Tibial artery (tissue), 4 donors: ENCODE results near the gene PLEKHA5.
"Not testable (repeated sequence)": the region's sequence is repeated elsewhere in the genome, so short reads cannot be mapped to it uniquely, and the experiment has no call there.

Experiments used
- DNase-seq, 2 donors: peaks; one replicate each; pipeline ENCODE4 v3.0.0-alpha.2; 2019
- H3K27ac ChIP-seq, 2 donors: fragments of 200-600 bp; sonication (generic) in 1 of 2; 1 replicate in 1 of 2; 2 replicates in 1 of 2; pipeline ENCODE4 v1.5.1; 2018 to 2019; ENCODE audit warnings: mild to moderate bottlenecking in 1 of 2
- H3K27me3 ChIP-seq, 2 donors: fragments of 200-600 bp; sonication (generic) in 1 of 2; one replicate each; pipeline versions ENCODE4 v1.5.1 to v1.6.0; 2016 to 2019
- H3K36me3 ChIP-seq, 3 donors: fragments of 200-600 bp; sonication (generic) in 2 of 3; one replicate each; pipeline ENCODE4 v1.5.1; 2016 to 2019; ENCODE audit warnings: mild to moderate bottlenecking in 2 of 3
- H3K4me1 ChIP-seq, 4 donors: fragments of 200-600 bp; sonication (generic) in 2 of 4; 1 replicate in 3 of 4; 2 replicates in 1 of 4; pipeline ENCODE4 v1.5.1; 2016 to 2019
- H3K4me3 ChIP-seq, 2 donors: fragments of 200-600 bp; sonication (generic) in 1 of 2; 1 replicate in 1 of 2; 2 replicates in 1 of 2; pipeline ENCODE4 v1.5.1; 2018 to 2019; ENCODE audit warnings: mild to moderate bottlenecking in 2 of 2
- H3K9me3 ChIP-seq, 3 donors: fragments of 200-600 bp; sonication (generic) in 1 of 3; one replicate each; pipeline ENCODE4 v1.5.1; 2016 to 2019
- intact Hi-C: fragments of 100-400 bp; cut with DNase I; formaldehyde crosslinking; loops from one replicate; pipeline ENCODE4 v1.15.0; 2023; ENCODE audit warnings: low total_unique reads
- TF ChIP-seq, protein P1 (sequence below), 2 experiments: fragments of 200-600 bp in 1 of 2; fragments of 450-650 bp in 1 of 2; IDR thresholded peaks; one replicate each; pipeline ENCODE4 v1.5.1; 2017 to 2019; ENCODE audit warnings: antibody characterized with exemption in 2 of 2, mild to moderate bottlenecking in 1 of 2, moderate library complexity in 1 of 2

Gene PLEKHA5

DNA sequence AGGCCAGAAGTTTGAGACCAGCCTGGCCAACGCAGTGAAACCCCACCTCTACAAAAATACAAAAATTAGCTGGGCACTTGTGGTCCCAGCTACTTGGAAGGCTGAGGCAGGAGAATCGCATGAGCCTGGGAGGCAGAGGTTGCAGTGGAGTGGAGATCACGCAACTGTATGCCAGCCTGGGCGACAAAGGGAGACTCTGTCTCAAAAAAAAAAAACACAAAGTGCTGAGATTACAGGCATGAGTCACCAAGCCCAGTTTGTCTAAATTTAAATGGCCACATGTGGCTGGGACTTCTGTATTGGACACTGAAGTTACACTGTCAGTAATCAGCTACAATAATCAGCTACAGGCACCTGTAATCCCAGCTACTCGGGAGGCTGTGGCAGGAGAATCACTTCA is 208.9 kb downstream of the PLEKHA5 start:
- Histone ChIP-seq H3K4me1 (peaks cover 0 to 12% (median 2%) of the 10 kb centered on the region in 4 donors), H3K9me3 (peaks cover 3 to 16% (median 7%) of the 10 kb centered on the region in 3 donors), H3K4me3 (no peak overlapping the region), H3K27me3 (no peaks in the 10 kb centered on the region), H3K27ac (no peak overlapping the region), H3K36me3 (peaks cover 23 to 38% (median 28%) of the 10 kb centered on the region in 3 donors)
- intact Hi-C loops, result no loop called here
- TF ChIP-seq, protein P1, sequence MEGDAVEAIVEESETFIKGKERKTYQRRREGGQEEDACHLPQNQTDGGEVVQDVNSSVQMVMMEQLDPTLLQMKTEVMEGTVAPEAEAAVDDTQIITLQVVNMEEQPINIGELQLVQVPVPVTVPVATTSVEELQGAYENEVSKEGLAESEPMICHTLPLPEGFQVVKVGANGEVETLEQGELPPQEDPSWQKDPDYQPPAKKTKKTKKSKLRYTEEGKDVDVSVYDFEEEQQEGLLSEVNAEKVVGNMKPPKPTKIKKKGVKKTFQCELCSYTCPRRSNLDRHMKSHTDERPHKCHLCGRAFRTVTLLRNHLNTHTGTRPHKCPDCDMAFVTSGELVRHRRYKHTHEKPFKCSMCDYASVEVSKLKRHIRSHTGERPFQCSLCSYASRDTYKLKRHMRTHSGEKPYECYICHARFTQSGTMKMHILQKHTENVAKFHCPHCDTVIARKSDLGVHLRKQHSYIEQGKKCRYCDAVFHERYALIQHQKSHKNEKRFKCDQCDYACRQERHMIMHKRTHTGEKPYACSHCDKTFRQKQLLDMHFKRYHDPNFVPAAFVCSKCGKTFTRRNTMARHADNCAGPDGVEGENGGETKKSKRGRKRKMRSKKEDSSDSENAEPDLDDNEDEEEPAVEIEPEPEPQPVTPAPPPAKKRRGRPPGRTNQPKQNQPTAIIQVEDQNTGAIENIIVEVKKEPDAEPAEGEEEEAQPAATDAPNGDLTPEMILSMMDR (IDR thresholded peaks at IDR 0.05), result no peak
- no peak for DNase-seq

DNA sequence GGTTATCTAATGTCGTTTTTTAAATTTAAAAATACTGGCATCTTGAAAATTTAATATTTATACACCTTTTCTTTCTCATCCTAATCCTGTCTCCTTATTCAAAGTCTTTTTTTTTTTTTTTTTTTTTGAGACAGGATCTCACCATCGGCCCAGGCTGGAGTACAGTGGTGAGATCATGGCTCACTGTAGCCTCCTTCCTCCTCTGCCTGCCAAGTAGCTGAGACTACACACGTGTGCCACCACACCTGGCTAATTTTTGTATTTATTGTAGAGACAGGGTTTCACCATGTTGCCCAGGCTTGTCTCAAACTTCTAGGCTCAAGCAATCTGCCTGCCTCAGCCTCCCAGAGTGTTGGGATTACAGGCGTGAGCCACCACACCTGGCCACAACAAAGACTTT is 221.3 kb downstream of the PLEKHA5 start:
- H3K27me3 ChIP-seq, intact Hi-C loops, H3K4me3 ChIP-seq, H3K4me1 ChIP-seq, DNase-seq, H3K27ac ChIP-seq, H3K9me3 ChIP-seq: not testable (repeated sequence)
- H3K36me3 ChIP-seq, result peaks cover 45 to 73% (median 47%) of the 10 kb centered on the region in 3 donors

DNA sequence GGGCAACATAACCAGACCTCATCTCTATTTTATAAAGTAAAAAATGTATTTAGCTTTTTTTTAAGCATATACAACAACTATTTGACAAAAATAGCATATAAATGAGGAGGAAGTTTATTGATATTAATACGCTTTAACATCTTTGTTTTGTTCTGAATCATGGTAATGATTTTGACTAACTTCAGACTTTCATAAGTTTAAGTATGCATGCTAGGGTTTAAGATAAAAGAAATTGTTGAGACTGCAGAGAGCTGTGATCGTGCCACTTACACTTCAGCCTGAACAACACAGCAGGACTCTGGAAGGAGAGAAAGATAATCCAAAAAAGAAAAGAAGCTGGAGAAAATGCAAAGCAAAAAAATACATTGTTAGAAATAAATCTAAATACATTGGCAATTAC is 221.8 kb downstream of the PLEKHA5 start:
- intact Hi-C loops, result no loop called here
- H3K4me1 ChIP-seq, result no peaks in the 10 kb centered on the region
- no peak overlapping the region for H3K4me3 ChIP-seq
- TF ChIP-seq, protein P1 (IDR thresholded peaks at IDR 0.05), result no peak
- no peaks in the 10 kb centered on the region for H3K9me3 ChIP-seq
- DNase-seq, result no peak
- no peak overlapping the region for H3K27ac ChIP-seq
- no peaks in the 10 kb centered on the region for H3K27me3 ChIP-seq
- H3K36me3 ChIP-seq, result peaks cover 50 to 78% (median 52%) of the 10 kb centered on the region in 3 donors

DNA sequence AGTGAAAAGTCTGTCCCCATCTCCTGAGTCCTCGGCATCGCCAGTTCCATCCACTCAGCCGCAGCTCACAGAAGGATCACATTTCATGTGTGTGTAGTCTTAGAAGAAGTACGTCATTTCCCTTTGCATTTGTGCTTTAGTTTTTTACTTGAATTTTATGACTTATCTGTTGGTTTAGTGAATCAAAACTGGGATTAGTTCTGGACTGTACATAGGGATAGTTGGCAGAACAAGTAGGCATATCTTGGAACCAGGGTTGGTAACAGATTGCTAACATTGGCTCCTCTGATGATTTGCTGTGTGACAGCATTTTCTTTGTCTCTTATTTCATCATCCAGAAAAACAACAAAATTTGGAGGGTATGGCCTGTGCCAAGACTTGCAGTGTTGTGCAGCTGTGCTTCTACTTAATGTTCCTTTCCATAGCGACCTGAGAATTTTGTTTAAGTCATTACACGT is 240.2 kb downstream of the PLEKHA5 start:
- TF ChIP-seq, protein P1 (IDR thresholded peaks at IDR 0.05), result no peak
- Histone ChIP-seq H3K27ac (peak overlapping the region; percentile 60), H3K36me3 (peaks cover 22 to 45% (median 24%) of the 10 kb centered on the region in 3 donors), H3K27me3 (no peaks in the 10 kb centered on the region), H3K4me1 (peaks cover 0 to 23% (median 5%) of the 10 kb centered on the region in 4 donors), H3K9me3 (no peaks in the 10 kb centered on the region), H3K4me3 (no peak overlapping the region)
- intact Hi-C loops, result loop anchor here (10.0 kb wide), 1 partner anchor 275 kb away; no protein-coding TSS in a partner anchor
- DNase-seq, result peak in 1 of 2 donors; percentile 78

DNA sequence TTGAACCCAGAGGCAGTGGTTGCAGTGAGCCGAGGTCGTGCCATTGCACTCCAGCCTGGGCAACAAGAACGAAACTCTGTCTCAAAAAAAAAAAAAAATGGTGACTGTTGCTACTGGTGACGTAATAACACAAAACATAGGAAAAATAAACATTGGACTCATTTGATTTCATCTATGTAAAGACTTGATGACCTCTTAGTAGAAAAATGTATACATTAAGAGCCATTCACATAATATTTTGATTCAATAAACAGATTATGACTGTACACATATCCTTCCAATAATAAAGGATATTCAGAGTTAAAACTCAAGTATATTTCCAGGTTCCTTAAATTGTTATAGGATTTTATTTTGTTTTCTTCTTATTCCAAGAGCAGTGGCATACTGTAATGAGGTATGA is 244.1 kb downstream of the PLEKHA5 start:
- no peaks in the 10 kb centered on the region for H3K27me3 ChIP-seq
- no peaks in the 10 kb centered on the region for H3K9me3 ChIP-seq
- H3K4me3 ChIP-seq, result no peak overlapping the region
- peaks cover 0 to 23% (median 5%) of the 10 kb centered on the region in 4 donors for H3K4me1 ChIP-seq
- peaks cover 6 to 29% (median 16%) of the 10 kb centered on the region in 3 donors for H3K36me3 ChIP-seq
- TF ChIP-seq, protein P1 (IDR thresholded peaks at IDR 0.05), result no peak
- H3K27ac ChIP-seq, result peak overlapping the region in 1 of 2 donors; percentile 50
- DNase-seq, result no peak
- intact Hi-C loops, result loop anchor here (10.0 kb wide), 1 partner anchor 271 kb away; no protein-coding TSS in a partner anchor

DNA sequence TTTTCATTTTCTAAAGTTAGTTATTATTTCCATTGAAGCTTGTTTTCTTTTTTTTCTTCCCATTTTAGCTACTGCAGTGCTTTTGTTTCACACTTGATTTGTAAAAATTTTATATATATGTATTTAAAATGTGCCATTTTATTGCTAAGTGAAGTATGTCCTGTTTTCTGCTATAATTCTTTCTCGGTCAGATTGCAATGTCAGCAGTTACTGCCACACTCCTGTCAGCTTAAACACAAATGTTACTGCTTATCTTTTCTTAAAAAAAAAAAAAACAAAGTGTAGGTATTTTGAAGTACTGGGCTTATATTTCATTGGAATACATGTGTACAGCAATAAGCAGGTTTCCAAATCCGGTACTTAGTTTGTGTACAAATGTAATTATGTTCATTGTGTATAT is 246.4 kb downstream of the PLEKHA5 start:
- Histone ChIP-seq H3K27me3 (no peaks in the 10 kb centered on the region), H3K4me1 (peaks cover 0 to 9% (median 5%) of the 10 kb centered on the region in 4 donors), H3K4me3 (no peak overlapping the region), H3K27ac (no peak overlapping the region), H3K9me3 (no peaks in the 10 kb centered on the region), H3K36me3 (peaks cover 8 to 29% (median 17%) of the 10 kb centered on the region in 3 donors)
- intact Hi-C loops, result loop anchor here (2.0 to 10.0 kb wide), 2 partner anchors 53 to 269 kb away; no protein-coding TSS in a partner anchor
- TF ChIP-seq, protein P1 (IDR thresholded peaks at IDR 0.05), result no peak
- DNase-seq, result no peak
